Left ventricle myocardium inferior (tissue), 1 donor: ENCODE data around the gene MAST4. TPM values are rescaled to one million over a fixed set of nuclear protein-coding genes. Genes with fewer than 3 reads are reported as not detected.

Experiments
- DNase-seq: peaks from one replicate; pipeline ENCODE4 v3.0.0-alpha.2; 2020
- H3K27ac ChIP-seq: fragments of 200-600 bp; replicated peaks from 2 replicates; pipeline ENCODE4 v1.8.0; 2021
- H3K27me3 ChIP-seq: fragments of 200-600 bp; 2 replicates; pipeline ENCODE4 v1.8.0; 2021; ENCODE audit warnings: low read depth
- H3K36me3 ChIP-seq: fragments of 200-600 bp; 2 replicates; pipeline ENCODE4 v1.8.0; 2021
- H3K4me1 ChIP-seq: fragments of 200-600 bp; 2 replicates; pipeline ENCODE4 v1.8.0; 2021
- H3K4me3 ChIP-seq: fragments of 200-600 bp; 2 replicates; pipeline ENCODE4 v1.8.0; 2021; ENCODE audit warnings: mild to moderate bottlenecking, moderate library complexity
- H3K9me3 ChIP-seq: fragments of 200-600 bp; replicated peaks from 2 replicates; pipeline ENCODE4 v1.8.0; 2021
- intact Hi-C: fragments of 100-400 bp; cut with micrococcal nuclease; formaldehyde crosslinking; loops from one replicate; pipeline ENCODE4 v1.11.0; 2022
- total RNA-seq: library from RNA; stranded (reverse); fragmentation: NEBNext Ultra II Directional; extraction: Animal tissue kit (Norgen Biotek cat#: 25700); gene quantifications from one replicate; pipeline ENCODE4 v1.2.1, GENCODE V29; 2021
- TF ChIP-seq, protein P1 (sequence below): fragments of 200-600 bp; IDR thresholded peaks from 2 replicates; pipeline ENCODE4 v1.8.0; 2021; ENCODE audit warnings: antibody characterized with exemption, mild to moderate bottlenecking, borderline replicate concordance
- donor health status: DM: no; HTN: yes; CAD: no; lungs with severe emphysema.

MAST4 gene
- total RNA-seq, 1 donor from 2014 or later, result 55.7 TPM

DNA sequence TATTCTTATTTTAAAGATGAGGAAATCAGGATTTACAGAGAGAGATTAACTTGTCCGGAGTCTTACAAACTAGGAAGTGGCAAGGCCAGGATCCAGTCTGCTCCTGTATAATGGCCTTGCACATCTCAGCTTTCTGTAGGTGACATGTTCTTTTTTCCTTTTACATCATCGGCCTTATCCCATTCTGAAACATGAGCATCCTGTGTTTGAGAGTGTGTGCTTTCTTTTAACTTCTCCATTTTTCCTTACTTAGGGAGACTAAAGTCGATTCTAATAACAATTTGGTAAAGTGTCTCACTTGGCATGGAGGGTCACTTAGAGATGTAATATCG lies 385.8 kb downstream of the MAST4 start:
- no peak for DNase-seq
- no peak overlapping the region for H3K4me3 ChIP-seq
- H3K27me3 ChIP-seq, result no peaks in the 10 kb centered on the region
- H3K27ac ChIP-seq, result peak overlapping the region; percentile 55
- no peaks in the 10 kb centered on the region for H3K36me3 ChIP-seq
- intact Hi-C loops, result loop anchor here (10.0 kb wide), 1 partner anchor 113 kb away; no protein-coding TSS in a partner anchor
- no peaks in the 10 kb centered on the region for H3K9me3 ChIP-seq
- H3K4me1 ChIP-seq, result peaks cover 67% of the 10 kb centered on the region
- TF ChIP-seq, protein P1, sequence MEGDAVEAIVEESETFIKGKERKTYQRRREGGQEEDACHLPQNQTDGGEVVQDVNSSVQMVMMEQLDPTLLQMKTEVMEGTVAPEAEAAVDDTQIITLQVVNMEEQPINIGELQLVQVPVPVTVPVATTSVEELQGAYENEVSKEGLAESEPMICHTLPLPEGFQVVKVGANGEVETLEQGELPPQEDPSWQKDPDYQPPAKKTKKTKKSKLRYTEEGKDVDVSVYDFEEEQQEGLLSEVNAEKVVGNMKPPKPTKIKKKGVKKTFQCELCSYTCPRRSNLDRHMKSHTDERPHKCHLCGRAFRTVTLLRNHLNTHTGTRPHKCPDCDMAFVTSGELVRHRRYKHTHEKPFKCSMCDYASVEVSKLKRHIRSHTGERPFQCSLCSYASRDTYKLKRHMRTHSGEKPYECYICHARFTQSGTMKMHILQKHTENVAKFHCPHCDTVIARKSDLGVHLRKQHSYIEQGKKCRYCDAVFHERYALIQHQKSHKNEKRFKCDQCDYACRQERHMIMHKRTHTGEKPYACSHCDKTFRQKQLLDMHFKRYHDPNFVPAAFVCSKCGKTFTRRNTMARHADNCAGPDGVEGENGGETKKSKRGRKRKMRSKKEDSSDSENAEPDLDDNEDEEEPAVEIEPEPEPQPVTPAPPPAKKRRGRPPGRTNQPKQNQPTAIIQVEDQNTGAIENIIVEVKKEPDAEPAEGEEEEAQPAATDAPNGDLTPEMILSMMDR, result no peak

GRCh38 chr5:66982470-66982869 lies 386.3 kb downstream of the MAST4 start:
- no peak for DNase-seq
- TF ChIP-seq, protein P1, result no peak
- peak overlapping the region; percentile 55 for H3K27ac ChIP-seq
- no peaks in the 10 kb centered on the region for H3K27me3 ChIP-seq
- peaks cover 67% of the 10 kb centered on the region for H3K4me1 ChIP-seq
- intact Hi-C loops, result loop anchor here (10.0 kb wide), 1 partner anchor 112 kb away; no protein-coding TSS in a partner anchor
- H3K36me3 ChIP-seq, result no peaks in the 10 kb centered on the region
- H3K9me3 ChIP-seq, result no peaks in the 10 kb centered on the region
- H3K4me3 ChIP-seq, result no peak overlapping the region

GRCh38 chr5:66985417-66985816 lies 389.2 kb downstream of the MAST4 start:
- Histone ChIP-seq H3K4me3 (no peak overlapping the region), H3K4me1 (peaks cover 73% of the 10 kb centered on the region), H3K27me3 (no peaks in the 10 kb centered on the region), H3K36me3 (no peaks in the 10 kb centered on the region), H3K9me3 (no peaks in the 10 kb centered on the region), H3K27ac (peak overlapping the region; percentile 14)
- intact Hi-C loops, result loop anchor here (10.0 kb wide), 1 partner anchor 109 kb away; no protein-coding TSS in a partner anchor
- TF ChIP-seq, protein P1, result no peak
- DNase-seq, result no peak

GRCh38 chr5:66986009-66986408 lies 389.8 kb downstream of the MAST4 start:
- intact Hi-C loops, result loop anchor here (10.0 kb wide), 1 partner anchor 109 kb away; no protein-coding TSS in a partner anchor
- Histone ChIP-seq H3K27ac (peak overlapping the region; percentile 14), H3K9me3 (no peaks in the 10 kb centered on the region)

GRCh38 chr5:66986534-66986933 lies 390.3 kb downstream of the MAST4 start:
- no peak for DNase-seq
- intact Hi-C loops, result loop anchor here (10.0 kb wide), 1 partner anchor 108 kb away; no protein-coding TSS in a partner anchor
- H3K4me3 ChIP-seq, result no peak overlapping the region
- TF ChIP-seq, protein P1, result no peak
- no peaks in the 10 kb centered on the region for H3K9me3 ChIP-seq
- H3K27me3 ChIP-seq, result no peaks in the 10 kb centered on the region
- peaks cover 62% of the 10 kb centered on the region for H3K4me1 ChIP-seq
- no peak overlapping the region for H3K27ac ChIP-seq
- H3K36me3 ChIP-seq, result no peaks in the 10 kb centered on the region

More at GRCh38 chr5:66986009-66986408, 389.8 kb downstream of the MAST4 start:
- DNase-seq, result no peak
- TF ChIP-seq, protein P1, result no peak
- peaks cover 67% of the 10 kb centered on the region for H3K4me1 ChIP-seq
- H3K4me3 ChIP-seq, result no peak overlapping the region
- no peaks in the 10 kb centered on the region for H3K36me3 ChIP-seq
- no peaks in the 10 kb centered on the region for H3K27me3 ChIP-seq
